ENCODE measurements around the gene RBM20.

Gene RBM20

DNA sequence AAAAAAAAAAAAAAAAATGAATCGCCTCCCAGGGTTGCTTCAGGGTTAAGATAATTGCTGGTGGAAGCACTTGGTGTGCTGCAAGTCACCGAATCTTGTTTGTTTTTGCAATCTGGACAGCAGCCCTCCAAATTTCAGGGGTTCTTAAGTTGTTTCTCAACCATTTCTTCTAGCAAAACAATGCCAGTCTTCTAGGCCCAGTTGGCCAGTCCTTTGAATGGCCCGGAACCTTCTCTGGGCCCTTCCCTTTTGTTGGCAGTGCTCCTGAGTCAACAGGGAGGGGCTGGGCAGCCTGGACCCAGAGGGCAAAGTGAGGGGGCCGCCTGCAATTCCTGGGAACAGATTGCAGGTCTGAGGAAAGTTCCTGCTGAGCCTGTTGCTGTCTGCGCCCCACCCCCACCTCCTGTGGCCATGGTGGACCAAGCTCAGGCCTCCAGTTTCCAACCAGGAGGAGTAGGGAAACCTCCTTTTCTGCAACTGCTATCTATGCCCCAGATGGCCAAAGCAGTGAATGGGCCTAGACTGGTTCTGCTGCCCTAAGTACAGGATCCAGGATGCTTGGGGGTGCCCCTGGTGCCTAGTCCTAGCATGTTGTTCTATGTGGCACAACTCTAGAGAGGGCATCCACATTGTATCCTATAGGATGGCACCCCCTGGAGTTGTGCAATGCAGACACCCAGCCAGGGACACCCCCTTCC lies 196.2 kb downstream of the RBM20 start:
- no peak for DNase-seq

- DNase-seq = no peak
Observed at GRCh38 chr10:110840923-110841428, 196.8 kb downstream of the RBM20 start.

DNA sequence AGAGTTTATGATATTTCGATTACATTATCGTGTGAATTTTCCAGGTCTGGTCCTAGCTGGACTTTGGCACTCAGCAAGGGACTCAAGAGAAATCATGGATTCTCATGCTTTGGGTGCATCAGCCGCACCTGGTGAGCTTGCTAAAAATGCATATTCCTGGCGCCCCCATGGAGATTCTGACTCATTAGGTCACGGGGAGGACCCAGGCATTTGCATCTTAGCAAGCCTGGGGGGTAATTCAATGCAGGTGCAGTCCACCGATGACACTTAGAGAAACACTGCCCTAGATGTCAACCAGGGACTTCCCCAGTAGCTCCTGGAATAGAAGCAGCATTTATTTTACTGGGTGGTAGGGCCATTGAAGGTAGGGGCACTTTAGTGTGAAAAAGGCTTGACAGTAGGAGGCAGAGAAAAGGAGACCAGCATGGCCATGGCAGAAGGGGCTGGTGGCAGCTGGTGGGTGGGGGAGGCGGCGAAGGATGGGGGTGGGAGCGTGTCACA lies 197.7 kb downstream of the RBM20 start:
- DNase-seq = no peak

- no peak for DNase-seq
Observed at GRCh38 chr10:110842326-110842904, 198.3 kb downstream of the RBM20 start.

- peak; percentile 31 to 41 for DNase-seq
Observed at GRCh38 chr10:110843031-110843430, 198.9 kb downstream of the RBM20 start.

- no peak for DNase-seq
Observed at GRCh38 chr10:110843796-110844616, 199.9 kb downstream of the RBM20 start.

DNA sequence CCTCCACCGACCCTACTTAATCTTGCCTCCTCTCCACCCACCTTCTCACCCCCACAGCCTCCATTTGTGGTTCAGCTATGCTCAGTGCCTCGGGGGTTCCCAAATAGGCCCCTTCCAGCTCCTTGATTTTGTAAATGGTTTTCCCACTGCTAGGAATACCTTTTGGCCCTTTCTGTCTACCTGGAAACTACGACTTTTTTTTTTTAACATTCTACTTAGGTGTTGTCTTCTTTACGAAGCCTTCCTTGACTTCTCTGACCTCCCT lies 200.4 kb downstream of the RBM20 start:
- no peak for DNase-seq

DNA sequence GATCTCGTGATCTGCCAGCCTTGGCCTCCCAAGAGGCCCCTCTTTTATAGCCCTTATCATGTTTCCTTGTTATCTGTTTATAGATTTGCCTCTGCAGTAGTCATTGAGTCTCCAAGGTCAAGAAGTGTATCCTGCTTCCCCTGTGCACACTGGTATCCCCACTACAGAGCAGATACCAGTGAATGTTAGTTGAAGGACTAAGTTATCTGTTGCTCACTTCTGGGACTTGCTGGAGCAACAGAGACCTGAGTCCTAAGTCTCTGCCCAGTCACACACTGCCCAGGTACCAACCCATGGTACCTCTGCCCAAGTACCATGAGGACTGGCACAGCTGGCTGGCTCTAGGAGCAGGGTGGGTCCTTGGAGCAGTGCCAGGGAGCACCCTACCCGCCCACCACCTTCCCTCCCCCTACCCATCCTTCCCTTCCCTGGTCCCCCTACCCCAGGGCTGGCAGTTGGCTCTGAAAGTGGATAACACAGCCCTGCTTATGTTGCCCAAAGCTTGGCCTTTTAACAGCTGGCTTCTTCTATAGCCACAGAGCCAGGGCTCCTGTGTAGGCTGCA lies 201.1 kb downstream of the RBM20 start:
- no peak for DNase-seq

- DNase-seq = no peak
Observed at GRCh38 chr10:110845756-110846620, 201.9 kb downstream of the RBM20 start.

- DNase-seq = no peak
Observed at GRCh38 chr10:110847374-110847773, 203.2 kb downstream of the RBM20 start.

- no peak for DNase-seq
Observed at GRCh38 chr10:110848106-110848505, 204.0 kb downstream of the RBM20 start.

DNA sequence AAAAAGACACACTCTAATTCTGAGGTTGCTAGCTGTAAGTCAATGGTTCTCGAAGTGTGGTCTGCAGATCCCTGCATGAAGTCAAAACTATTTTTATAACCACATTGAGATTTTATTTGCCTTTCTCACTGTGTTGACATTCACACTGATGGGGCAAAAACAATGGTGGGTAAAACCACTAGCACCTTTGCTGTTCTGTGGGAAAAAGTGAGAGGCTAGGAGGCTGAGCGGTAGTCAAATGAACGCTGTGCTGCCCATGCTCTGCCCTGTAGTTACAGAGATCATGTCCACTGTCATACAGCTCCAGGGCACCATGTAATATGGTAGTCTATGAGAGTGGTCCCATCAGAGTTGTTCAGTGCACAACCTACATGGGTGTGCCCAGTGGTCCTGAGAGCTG lies 206.0 kb downstream of the RBM20 start:
- DNase-seq = no peak

GRCh38 chr10:110851020-110851612 lies 207.0 kb downstream of the RBM20 start:
- peak in 1 of 2 donors; percentile 37 for DNase-seq

DNA sequence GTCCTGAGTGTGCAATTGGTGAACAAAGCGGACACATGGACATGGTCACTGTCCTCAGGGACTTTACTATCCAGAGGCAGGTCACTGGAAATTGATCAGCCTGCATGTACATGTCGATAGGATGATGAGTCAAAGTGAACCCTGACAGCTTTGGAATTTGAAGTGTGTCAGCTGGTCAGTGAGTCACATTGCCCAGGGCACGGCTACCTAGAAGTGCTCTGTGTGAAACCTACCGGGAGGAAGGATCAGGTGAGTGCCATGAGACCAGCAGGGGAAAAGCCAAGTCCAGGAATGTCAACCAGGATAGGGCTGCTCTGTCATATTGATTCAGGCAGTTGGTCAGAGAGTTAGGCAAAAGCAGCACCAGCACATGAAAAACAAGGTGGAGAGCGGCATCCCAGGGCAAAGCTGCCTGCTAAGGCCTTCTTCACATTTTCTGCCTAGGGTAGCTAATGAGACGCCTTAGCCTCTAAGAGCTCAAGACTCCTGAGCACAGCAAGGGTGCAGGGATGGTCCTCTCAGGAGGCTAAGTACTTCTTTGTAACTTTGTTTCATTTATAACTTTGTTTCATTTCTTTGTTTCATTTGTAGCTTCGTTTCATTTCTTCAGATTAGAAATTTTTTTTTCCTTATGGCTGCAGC lies 208.2 kb downstream of the RBM20 start:
- peak in 1 of 2 donors; percentile 31 for DNase-seq

- DNase-seq = no peak
Observed at GRCh38 chr10:110852947-110853346, 208.8 kb downstream of the RBM20 start.

GRCh38 chr10:110853921-110854605 lies 209.9 kb downstream of the RBM20 start:
- DNase-seq = no peak

GRCh38 chr10:110857265-110858171 lies 213.4 kb downstream of the RBM20 start:
- DNase-seq = no peak

- DNase-seq = no peak
Observed at GRCh38 chr10:110858297-110858934, 214.3 kb downstream of the RBM20 start.
